Uterus (tissue), 2 donors: ENCODE data around the gene AGXT.

Source experiments
- CTCF ChIP-seq, 4 experiments: fragments of 200-600 bp in 2 of 4; fragments of 450-650 bp in 2 of 4; sonication (generic) in 2 of 4; IDR thresholded peaks; one replicate each; pipeline ENCODE4 v1.5.1; 2016 to 2019; ENCODE audit warnings: antibody characterized with exemption in 4 of 4, mild to moderate bottlenecking in 2 of 4, moderate library complexity in 1 of 4
- POLR2A ChIP-seq, 2 donors: fragments of 450-650 bp; IDR thresholded peaks; one replicate each; pipeline ENCODE4 v1.6.1; 2016; ENCODE audit warnings: antibody characterized with exemption in 2 of 2, mild to moderate bottlenecking in 1 of 2, moderate library complexity in 1 of 2

GRCh38 chr2:240888130-240888889 lies 19.7 kb downstream of the AGXT start:
- TF ChIP-seq CTCF (IDR thresholded peaks at IDR 0.05): no peak
- no peak for TF ChIP-seq POLR2A (IDR thresholded peaks at IDR 0.05)
